GM21423 (cell line): ENCODE data around the gene JAZF1.

ENCODE experiments used
- ATAC-seq: cut with Tn5 transposase; IDR thresholded peaks from one replicate; pipeline ENCODE4 v1.9.1; 2021; ENCODE audit warnings: mild to moderate bottlenecking, moderate library complexity; ENCODE audit not compliant: unreplicated experiment

JAZF1 gene

DNA sequence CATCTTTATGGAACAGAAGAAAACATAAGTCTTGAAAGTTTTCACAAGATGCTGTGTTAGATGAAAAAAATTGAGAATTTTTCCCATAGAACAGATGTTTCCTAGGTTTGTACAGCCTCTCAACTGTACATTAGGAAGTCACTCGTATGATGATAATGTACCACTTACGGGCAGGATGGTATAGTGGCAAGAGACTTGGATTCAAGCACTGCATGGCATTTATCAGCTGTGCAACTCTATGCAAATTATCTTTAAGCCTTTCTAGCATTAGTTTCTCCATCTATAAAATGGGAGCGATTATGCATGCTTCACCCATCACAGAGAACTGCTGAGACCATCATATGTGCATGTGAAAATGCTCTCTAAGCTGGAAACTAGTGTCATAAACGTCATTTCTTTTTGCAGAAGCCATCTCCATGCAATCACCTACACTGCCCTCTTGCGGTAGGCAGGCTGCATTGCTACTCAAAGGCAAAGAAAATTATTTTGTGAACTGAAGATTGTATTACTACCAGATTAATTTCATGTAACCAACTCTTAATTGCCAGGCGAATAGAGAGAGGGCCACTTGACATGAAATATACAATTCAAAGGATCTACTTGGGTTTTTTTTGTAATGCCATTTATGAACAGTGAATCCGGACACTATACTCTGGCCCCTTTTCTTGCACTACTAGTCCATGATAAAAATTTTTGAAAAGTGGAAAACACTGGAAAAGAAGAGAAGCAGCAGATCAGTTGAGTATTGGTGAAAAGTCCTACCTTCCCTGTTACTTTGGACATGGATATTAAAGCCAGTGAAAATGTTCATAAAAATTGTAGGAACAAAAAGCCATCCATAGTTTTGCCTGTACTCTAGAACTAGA lies 102.3 kb downstream of the JAZF1 start:
- no peak for ATAC-seq

DNA sequence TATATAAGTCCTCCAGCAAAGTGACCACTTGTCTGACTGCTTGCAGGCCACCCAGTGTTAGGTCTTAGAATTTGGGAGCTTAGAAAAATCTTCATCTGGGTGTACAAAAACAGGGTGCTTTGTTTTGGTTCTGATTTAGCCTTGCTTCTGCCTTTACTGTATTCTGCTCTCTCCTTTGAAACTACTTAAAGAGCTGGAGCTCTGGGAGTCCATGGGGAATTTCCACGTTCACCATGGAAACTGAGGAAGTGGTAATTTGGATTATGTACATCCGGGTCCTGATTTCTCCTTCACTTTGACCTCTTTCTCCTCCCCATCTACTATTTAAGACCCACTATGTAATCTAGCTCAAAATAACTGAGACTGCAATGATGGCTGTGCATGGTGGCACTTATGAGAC lies 103.0 kb downstream of the JAZF1 start:
- ATAC-seq: no peak

DNA sequence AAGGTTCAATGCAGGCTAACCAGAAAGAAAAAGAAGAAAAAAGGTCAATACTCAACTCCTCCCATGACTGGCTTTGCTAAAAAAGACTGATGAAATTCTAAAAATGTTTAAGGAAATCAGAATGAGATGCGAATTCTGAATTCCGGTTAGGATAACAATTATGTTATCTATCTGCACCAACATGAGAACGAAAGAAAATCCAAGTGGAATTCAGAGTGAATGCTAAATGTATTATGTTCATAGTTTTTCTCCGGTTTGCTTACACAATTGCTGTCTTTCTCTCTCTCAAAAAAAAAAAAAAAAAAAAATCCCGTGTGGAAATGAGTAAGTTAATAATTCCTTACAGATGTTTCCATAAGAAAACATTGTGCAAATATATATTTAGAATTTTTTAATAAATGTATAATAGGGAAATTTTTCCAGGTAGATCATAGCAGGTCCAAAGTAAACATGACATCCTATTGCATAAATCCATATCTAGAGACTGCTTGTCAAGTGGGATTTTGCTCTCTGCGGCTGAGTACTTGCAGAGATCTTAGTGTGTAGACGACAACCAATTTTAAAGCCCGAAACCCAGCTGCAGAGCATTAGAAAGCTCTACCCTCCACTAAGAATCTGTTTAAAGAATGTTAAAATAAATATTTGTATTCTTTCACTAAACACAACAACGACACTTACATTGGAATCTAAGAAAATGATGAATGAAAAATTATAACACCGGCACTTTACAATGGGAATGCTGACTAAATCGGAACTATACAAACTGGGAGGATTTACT lies 104.0 kb downstream of the JAZF1 start:
- no peak for ATAC-seq

DNA sequence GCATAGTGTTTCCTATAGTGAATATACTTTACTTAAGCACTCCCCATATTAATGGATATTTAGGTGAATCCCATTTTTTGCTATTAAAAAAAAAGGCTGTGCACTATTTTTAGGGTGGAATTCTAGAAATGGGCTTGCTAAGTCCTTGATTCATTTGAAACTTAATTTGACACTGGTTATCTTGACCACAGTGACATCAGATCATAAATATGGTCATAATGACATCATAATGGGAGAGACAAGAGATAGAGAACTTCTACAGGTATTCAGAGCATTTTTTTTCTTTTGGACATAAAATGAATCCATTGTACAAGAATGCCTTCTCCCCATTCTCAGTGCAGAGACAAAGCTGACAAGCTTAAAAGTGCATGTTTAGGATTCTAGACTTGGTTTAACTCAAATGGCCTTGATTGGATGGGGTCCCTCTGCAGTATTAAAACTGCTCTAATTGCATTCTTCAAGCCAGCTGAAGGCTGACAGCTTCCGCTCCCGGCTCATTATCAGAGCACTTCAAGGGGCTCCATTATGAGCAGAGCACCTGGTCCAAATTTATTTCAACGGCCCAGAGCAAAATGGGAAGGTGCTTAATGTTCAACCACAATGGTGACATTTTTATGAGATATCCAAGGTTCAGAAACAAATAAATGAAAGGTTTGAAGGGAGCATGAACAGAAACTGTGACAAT lies 104.8 kb downstream of the JAZF1 start:
- no peak for ATAC-seq

- ATAC-seq: no peak
These were observed 107.6 kb downstream of the JAZF1 start for GRCh38 chr7:28072876-28073514.

- ATAC-seq: no peak
These were observed 109.0 kb downstream of the JAZF1 start for GRCh38 chr7:28071570-28071969.

GRCh38 chr7:28070297-28071055 lies 110.1 kb downstream of the JAZF1 start:
- no peak for ATAC-seq

- ATAC-seq: no peak
These were observed 110.8 kb downstream of the JAZF1 start for GRCh38 chr7:28069807-28070206.

- ATAC-seq: no peak
These were observed 111.2 kb downstream of the JAZF1 start for GRCh38 chr7:28069388-28069787.

DNA sequence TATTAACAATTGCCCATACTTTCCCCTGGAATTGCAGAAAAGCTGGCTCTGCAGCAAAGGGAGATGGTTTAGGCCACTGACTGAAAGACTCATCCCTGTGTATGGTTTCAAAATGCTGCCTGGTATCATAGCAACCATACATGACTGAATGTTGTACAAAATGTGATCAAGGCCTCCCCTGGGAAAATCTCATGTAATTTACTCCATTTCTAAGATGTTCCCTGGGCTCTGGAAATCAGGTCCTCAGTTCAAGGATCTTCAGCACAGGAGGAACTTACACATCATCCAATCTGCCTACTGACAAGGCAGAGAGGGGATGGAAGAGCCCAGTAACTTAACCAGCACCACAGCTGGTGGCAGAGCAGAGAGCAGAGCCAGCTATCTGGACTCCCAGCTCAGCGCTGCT lies 111.8 kb downstream of the JAZF1 start:
- no peak for ATAC-seq

- no peak for ATAC-seq
These were observed 113.4 kb downstream of the JAZF1 start for GRCh38 chr7:28067171-28067570.

DNA sequence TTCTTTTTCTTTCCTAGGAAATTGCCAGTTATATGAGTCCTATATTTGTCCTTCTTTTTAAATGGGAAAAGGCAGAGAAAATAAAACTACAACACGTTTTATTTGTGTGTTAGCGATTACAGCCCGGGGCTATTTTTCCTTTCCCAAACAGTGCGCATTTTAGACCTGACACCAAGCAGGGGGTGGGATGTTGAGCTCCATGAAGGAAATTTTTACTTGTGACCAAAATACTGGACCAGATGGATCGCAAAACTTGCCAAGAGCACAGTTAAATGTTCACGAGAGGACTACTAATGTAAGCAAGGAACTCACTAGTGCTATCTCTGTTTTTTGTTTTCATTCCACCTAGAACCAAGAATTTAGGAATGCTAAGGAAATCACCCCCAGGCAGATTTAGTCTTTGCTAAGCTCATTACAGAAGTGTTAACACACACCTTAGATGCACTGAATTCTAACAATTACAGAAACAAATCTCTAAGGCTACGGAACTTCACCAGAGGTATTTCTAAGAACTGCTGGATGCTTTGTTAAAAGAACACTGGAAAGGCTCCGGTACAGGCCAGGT lies 114.8 kb downstream of the JAZF1 start:
- no peak for ATAC-seq

DNA sequence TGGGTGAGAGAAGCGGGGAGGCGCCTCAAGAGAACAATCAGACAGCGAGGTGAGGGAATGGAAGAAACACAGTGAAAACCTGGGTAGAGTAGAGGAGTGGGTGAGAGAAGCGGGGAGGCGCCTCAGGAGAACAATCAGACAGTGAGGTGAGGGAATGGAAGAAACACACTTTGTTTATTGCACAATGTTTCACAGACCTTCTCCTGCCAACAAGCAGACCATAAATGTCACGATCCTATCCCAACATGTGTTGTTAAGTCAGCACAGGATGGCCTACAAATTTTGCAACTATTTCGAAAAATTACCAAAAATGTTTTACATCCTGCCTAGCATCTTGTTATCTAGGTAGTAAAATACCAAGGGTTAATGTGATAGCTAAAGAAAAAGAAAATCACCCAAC lies 115.3 kb downstream of the JAZF1 start:
- no peak for ATAC-seq

- no peak for ATAC-seq
These were observed 116.2 kb downstream of the JAZF1 start for GRCh38 chr7:28064437-28064836.

GRCh38 chr7:28062197-28062991 lies 118.2 kb downstream of the JAZF1 start:
- ATAC-seq: peak; percentile 77

DNA sequence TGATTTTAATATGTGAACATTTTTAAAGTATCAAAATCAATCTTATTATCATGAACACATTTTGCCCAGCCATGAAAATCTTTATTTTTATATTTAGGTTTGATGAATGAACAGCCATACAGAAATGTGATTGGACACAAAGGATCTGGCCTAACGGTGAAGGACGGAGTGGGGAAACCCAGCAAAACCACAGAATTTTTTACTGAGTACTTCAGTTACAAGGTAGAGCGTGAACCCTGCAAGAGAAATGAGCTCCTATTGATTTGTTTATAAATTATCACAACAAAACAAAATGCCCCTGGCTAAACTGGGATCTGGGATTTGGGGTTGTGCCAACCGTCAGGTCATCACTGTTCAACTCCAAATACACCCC lies 118.8 kb downstream of the JAZF1 start:
- ATAC-seq: no peak

GRCh38 chr7:28060371-28060950 lies 120.1 kb downstream of the JAZF1 start:
- ATAC-seq: no peak

- ATAC-seq: no peak
These were observed 125.4 kb downstream of the JAZF1 start for GRCh38 chr7:28055161-28055544.
